ENCODE measurements around the gene XDH. TPM values are rescaled to one million over a fixed set of nuclear protein-coding genes. Genes with fewer than 3 reads are reported as not detected.
A peak's percentile ranks its signal among the peaks of the same experiment; 100 is the strongest.

The XDH gene
- polyA plus RNA-seq, 1 donor (not counting 4 experiments of a cell fraction or from before 2014, with no cell fraction given): 40.6 TPM

DNA sequence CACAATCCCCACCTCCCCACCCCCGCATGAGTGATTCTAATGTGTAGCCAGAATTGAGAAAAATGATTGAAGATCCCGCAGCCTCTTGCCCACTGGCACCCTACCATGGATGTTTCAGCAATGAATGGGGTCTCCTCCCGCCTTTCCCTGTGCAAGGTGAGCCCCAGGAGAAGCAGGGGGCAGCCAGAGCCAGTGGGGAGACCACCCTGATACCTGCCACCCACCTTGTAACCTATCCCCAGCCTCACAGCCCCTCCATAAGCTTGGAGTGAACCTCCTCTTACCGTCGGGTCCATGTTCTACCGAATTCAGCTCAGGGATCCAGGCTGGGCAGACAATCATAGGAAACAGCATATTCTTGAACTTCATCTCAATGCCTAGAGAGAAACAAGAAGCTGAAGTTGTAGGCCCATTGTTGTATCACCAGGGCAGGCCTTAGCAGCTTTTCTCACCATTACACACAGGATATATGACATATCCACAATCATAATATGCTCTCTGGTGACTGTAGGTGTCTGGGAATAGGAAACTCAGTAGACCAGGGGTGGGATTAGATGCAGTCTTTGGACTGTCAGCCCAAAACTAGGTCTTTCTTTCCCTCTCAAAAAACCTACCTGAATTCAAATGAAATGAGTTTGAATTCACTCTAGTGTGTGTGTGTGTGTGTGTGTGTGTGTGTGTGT is 30.9 kb downstream of the XDH start:
- DNase-seq (ENCODE audit: low read depth, low spot score) (no peak), FAIRE-seq (peak; percentile 78)
- H3K4me1 ChIP-seq (ENCODE audit: control insufficient read depth, extremely low read depth, insufficient read depth, low read length): peaks cover 50% of the 10 kb centered on the region
- H3K27ac ChIP-seq (ENCODE audit: control insufficient read depth, insufficient read depth, low read length): peak overlapping the region; percentile 99
- peak overlapping the region; percentile 82 for H3K9ac ChIP-seq (ENCODE audit: control insufficient read depth, extremely low read depth, insufficient read depth, low read length)
- TF ChIP-seq, protein P1, sequence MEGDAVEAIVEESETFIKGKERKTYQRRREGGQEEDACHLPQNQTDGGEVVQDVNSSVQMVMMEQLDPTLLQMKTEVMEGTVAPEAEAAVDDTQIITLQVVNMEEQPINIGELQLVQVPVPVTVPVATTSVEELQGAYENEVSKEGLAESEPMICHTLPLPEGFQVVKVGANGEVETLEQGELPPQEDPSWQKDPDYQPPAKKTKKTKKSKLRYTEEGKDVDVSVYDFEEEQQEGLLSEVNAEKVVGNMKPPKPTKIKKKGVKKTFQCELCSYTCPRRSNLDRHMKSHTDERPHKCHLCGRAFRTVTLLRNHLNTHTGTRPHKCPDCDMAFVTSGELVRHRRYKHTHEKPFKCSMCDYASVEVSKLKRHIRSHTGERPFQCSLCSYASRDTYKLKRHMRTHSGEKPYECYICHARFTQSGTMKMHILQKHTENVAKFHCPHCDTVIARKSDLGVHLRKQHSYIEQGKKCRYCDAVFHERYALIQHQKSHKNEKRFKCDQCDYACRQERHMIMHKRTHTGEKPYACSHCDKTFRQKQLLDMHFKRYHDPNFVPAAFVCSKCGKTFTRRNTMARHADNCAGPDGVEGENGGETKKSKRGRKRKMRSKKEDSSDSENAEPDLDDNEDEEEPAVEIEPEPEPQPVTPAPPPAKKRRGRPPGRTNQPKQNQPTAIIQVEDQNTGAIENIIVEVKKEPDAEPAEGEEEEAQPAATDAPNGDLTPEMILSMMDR (optimal IDR thresholded peaks at IDR 0.05 in 1 of 3, IDR thresholded peaks at IDR 0.05 in 1 of 3, conservative IDR thresholded peaks at IDR 0.05 in 1 of 3; ENCODE audit: extremely low read depth in 1 of 3, insufficient read depth in 2 of 3, low read length in 3 of 3): no peak
- no peak for TF ChIP-seq EZH2 (IDR thresholded peaks at IDR 0.05; ENCODE audit: low read length)
- no peaks in the 10 kb centered on the region for H4K20me1 ChIP-seq (ENCODE audit: control insufficient read depth, extremely low read depth, insufficient read depth, low read length)
- no peak overlapping the region for H2AFZ ChIP-seq (ENCODE audit: control insufficient read depth, low read length)
- H3K36me3 ChIP-seq (ENCODE audit: control insufficient read depth in 2 of 2, extremely low read depth in 1 of 2, insufficient read depth in 2 of 2, low read length in 2 of 2): peaks cover 22 to 57% of the 10 kb centered on the region in 2 experiments
- H3K27me3 ChIP-seq (ENCODE audit: control insufficient read depth, extremely low read depth, insufficient read depth, low read length): no peaks in the 10 kb centered on the region
- H3K9me3 ChIP-seq (ENCODE audit: control insufficient read depth, low read depth, low read length): no peaks in the 10 kb centered on the region
- no peaks in the 10 kb centered on the region for H3K79me2 ChIP-seq (ENCODE audit: control insufficient read depth, insufficient read depth, low read length)
- dilution Hi-C loops (cut with MboI; ENCODE audit: extremely low pct_ligation_motif_present, low sequenced_read_pairs): no loop called here
- no peak overlapping the region for H3K4me3 ChIP-seq (ENCODE audit: control insufficient read depth in 2 of 3, extremely low read depth in 1 of 3, insufficient read depth in 2 of 3, low read depth in 1 of 3, low read length in 3 of 3)
- no peaks in the 10 kb centered on the region for H3K9me1 ChIP-seq (ENCODE audit: control insufficient read depth, extremely low read depth, insufficient read depth, low read length)
- H3K4me2 ChIP-seq (ENCODE audit: control insufficient read depth, extremely low read depth, insufficient read depth, low read depth, low read length): peak overlapping the region; percentile 82

GRCh38 chr2:31382452-31383120 is 32.0 kb downstream of the XDH start:
- peak; percentile 58 for FAIRE-seq
- H4K20me1 ChIP-seq (ENCODE audit: control insufficient read depth, extremely low read depth, insufficient read depth, low read length): no peaks in the 10 kb centered on the region
- no peak overlapping the region for H3K4me3 ChIP-seq (ENCODE audit: control insufficient read depth in 2 of 3, extremely low read depth in 1 of 3, insufficient read depth in 2 of 3, low read depth in 1 of 3, low read length in 3 of 3)
- peak overlapping the region; percentile 6 for H3K4me2 ChIP-seq (ENCODE audit: control insufficient read depth, extremely low read depth, insufficient read depth, low read depth, low read length)
- no peak overlapping the region for H2AFZ ChIP-seq (ENCODE audit: control insufficient read depth, low read length)
- peak overlapping the region; percentile 82 for H3K9ac ChIP-seq (ENCODE audit: control insufficient read depth, extremely low read depth, insufficient read depth, low read length)
- peaks cover 20 to 57% of the 10 kb centered on the region in 2 experiments for H3K36me3 ChIP-seq (ENCODE audit: control insufficient read depth in 2 of 2, extremely low read depth in 1 of 2, insufficient read depth in 2 of 2, low read length in 2 of 2)
- H3K27me3 ChIP-seq (ENCODE audit: control insufficient read depth, extremely low read depth, insufficient read depth, low read length): no peaks in the 10 kb centered on the region
- no peaks in the 10 kb centered on the region for H3K9me1 ChIP-seq (ENCODE audit: control insufficient read depth, extremely low read depth, insufficient read depth, low read length)
- peaks cover 49% of the 10 kb centered on the region for H3K4me1 ChIP-seq (ENCODE audit: control insufficient read depth, extremely low read depth, insufficient read depth, low read length)
- dilution Hi-C loops (cut with MboI; ENCODE audit: extremely low pct_ligation_motif_present, low sequenced_read_pairs): no loop called here
- no peak for TF ChIP-seq EZH2 (IDR thresholded peaks at IDR 0.05; ENCODE audit: low read length)
- TF ChIP-seq, protein P1 (optimal IDR thresholded peaks at IDR 0.05 in 1 of 3, IDR thresholded peaks at IDR 0.05 in 1 of 3, conservative IDR thresholded peaks at IDR 0.05 in 1 of 3; ENCODE audit: extremely low read depth in 1 of 3, insufficient read depth in 2 of 3, low read length in 3 of 3): no peak
- no peak for DNase-seq (ENCODE audit: low read depth, low spot score)
- H3K27ac ChIP-seq (ENCODE audit: control insufficient read depth, insufficient read depth, low read length): peak overlapping the region; percentile 99
- no peaks in the 10 kb centered on the region for H3K79me2 ChIP-seq (ENCODE audit: control insufficient read depth, insufficient read depth, low read length)
- no peaks in the 10 kb centered on the region for H3K9me3 ChIP-seq (ENCODE audit: control insufficient read depth, low read depth, low read length)
